Fibroblast of lung (primary cell): ENCODE measurements around the gene IDNK. TPM values are rescaled to one million over a fixed set of nuclear protein-coding genes. Genes with fewer than 3 reads are reported as not detected.
A peak's percentile ranks its signal among the peaks of the same experiment; 100 is the strongest.

ENCODE experiments used
- DNase-seq, 2 donors: peaks; one replicate each; pipeline versions ENCODE4 v3.0.0 to v3.0.0-alpha.2; 2010; ENCODE audit warnings: low read depth in 2 of 2
- H2AFZ ChIP-seq: 2 replicates; pipeline ENCODE4 v1.5.1; 2012; ENCODE audit warnings: low read length, control low read depth, inconsistent platforms
- H3K27ac ChIP-seq: 2 replicates; pipeline ENCODE4 v1.5.1; 2011; ENCODE audit warnings: low read length, control low read depth; ENCODE audit not compliant: insufficient read depth
- H3K27me3 ChIP-seq: 2 replicates; pipeline ENCODE4 v1.5.1; 2011; ENCODE audit warnings: mild to moderate bottlenecking, low read length; ENCODE audit not compliant: control insufficient read depth, insufficient read depth
- H3K36me3 ChIP-seq: 2 replicates; pipeline ENCODE4 v1.5.1; 2011; ENCODE audit warnings: low read length; ENCODE audit not compliant: control insufficient read depth, insufficient read depth
- H3K4me1 ChIP-seq: 2 replicates; pipeline ENCODE4 v1.5.1; 2011; ENCODE audit warnings: low read length; ENCODE audit not compliant: control insufficient read depth, insufficient read depth; ENCODE audit errors: extremely low read depth
- H3K4me2 ChIP-seq: 2 replicates; pipeline ENCODE4 v1.5.1; 2011; ENCODE audit warnings: low read length, control low read depth; ENCODE audit not compliant: insufficient read depth; ENCODE audit errors: extremely low read depth
- H3K4me3 ChIP-seq, 4 experiments: fragments of 200-600 bp in 1 of 4; sonication (generic) in 1 of 4; replicated peaks in 1 of 4; 2 replicates each; pipeline ENCODE4 v1.5.1; 2011 to 2016; ENCODE audit warnings: low read length in 4 of 4, low read depth in 3 of 4, mild to moderate bottlenecking in 3 of 4, control low read depth in 2 of 4, inconsistent platforms in 1 of 4, mixed read lengths in 1 of 4; ENCODE audit not compliant: insufficient read depth in 1 of 4; ENCODE audit errors: control extremely low read depth in 1 of 4
- H3K79me2 ChIP-seq: 2 replicates; pipeline ENCODE4 v1.5.1; 2012; ENCODE audit warnings: mild to moderate bottlenecking, low read length, inconsistent platforms; ENCODE audit not compliant: control insufficient read depth, insufficient read depth
- H3K9ac ChIP-seq: 2 replicates; pipeline ENCODE4 v1.5.1; 2011; ENCODE audit warnings: mild to moderate bottlenecking, low read length, control low read depth; ENCODE audit not compliant: insufficient read depth
- H3K9me3 ChIP-seq: 2 replicates; pipeline ENCODE4 v1.5.1; 2012; ENCODE audit warnings: low read depth, low read length; ENCODE audit not compliant: control insufficient read depth, insufficient read depth
- H4K20me1 ChIP-seq: 2 replicates; pipeline ENCODE4 v1.5.1; 2011; ENCODE audit warnings: low read length; ENCODE audit not compliant: control insufficient read depth, insufficient read depth; ENCODE audit errors: extremely low read depth
- CTCF ChIP-seq, 2 donors: IDR thresholded peaks in 1 of 2; conservative IDR thresholded peaks in 1 of 2; 1 replicate in 1 of 2; 2 replicates in 1 of 2; pipeline ENCODE4 v1.5.1; 2011 to 2012; ENCODE audit warnings: low read length in 2 of 2, control low read depth in 1 of 2, inconsistent platforms in 1 of 2, low read depth in 1 of 2, mild to moderate bottlenecking in 1 of 2
- EZH2 ChIP-seq: IDR thresholded peaks from 2 replicates; pipeline ENCODE4 v1.5.1; 2012; ENCODE audit warnings: low read length, control low read depth, mild to moderate bottlenecking; ENCODE audit errors: missing control alignments
- polyA minus RNA-seq: library from RNA; depleted of rRNA, polyadenylated mRNA; stranded (reverse); fragments of >200 nt; gene quantifications from 2 replicates; pipeline ENCODE4 v1.2.3, GENCODE V29; 2011; ENCODE audit warnings: low replicate concordance
- polyA plus RNA-seq, 2 donors: library from polyadenylated mRNA; depleted of rRNA in 1 of 2; stranded (reverse) in 1 of 2; unstranded in 1 of 2; fragments of >200 nt; gene quantifications; 2 replicates each; pipeline ENCODE4 v1.2.1, GENCODE V29; 2011 to 2012; ENCODE audit warnings: missing spikeins in 1 of 2
- total RNA-seq: library from RNA; depleted of rRNA; stranded (reverse); fragments of >200 nt; gene quantifications from 2 replicates; pipeline ENCODE4 v1.2.1, GENCODE V29; 2014

Gene IDNK
- total RNA-seq (5.9 and 7.8 TPM in 2 replicates), polyA plus RNA-seq (4.5 and 7.0 TPM in 2 replicates), polyA minus RNA-seq (1.5 TPM in 1 of 2 replicates, not detected in the other)
- polyA plus RNA-seq (2012), result 4.6 and 7.6 TPM in 2 replicates

- Histone ChIP-seq H3K79me2 (no peaks in the 10 kb centered on the region), H3K9ac (peak within 1 kb of the TSS; percentile 85), H3K4me3 (peak within 1 kb of the TSS; percentile 59 to 79 (median 71)), H4K20me1 (no peaks in the 10 kb centered on the region), H3K27me3 (no peaks in the 10 kb centered on the region), H3K4me1 (peaks cover 3% of the 10 kb centered on the region), H3K27ac (peak within 1 kb of the TSS; percentile 64), H2AFZ (peak within 1 kb of the TSS; percentile 77), H3K9me3 (no peaks in the 10 kb centered on the region), H3K36me3 (no peaks in the 10 kb centered on the region), H3K4me2 (peak within 1 kb of the TSS; percentile 93)
- no peak for TF ChIP-seq EZH2
- TF ChIP-seq CTCF (conservative IDR thresholded peaks at IDR 0.05 in 1 of 2, IDR thresholded peaks at IDR 0.05 in 1 of 2; ENCODE audit: low read depth in 1 of 2, low read length in 2 of 2), result no peak
- DNase-seq, result peak; percentile 51 to 52
Measured at GRCh38 chr9:83622939-83623678, at the start of gene IDNK. TSS of gene IDNK (plus strand) at chr9:83623143. CDS start at chr9:83623172, 29 bp downstream.

GRCh38 chr9:83574482-83574881 lies 48.5 kb upstream of the IDNK start:
- no peak for DNase-seq
- H4K20me1 ChIP-seq, result no peaks in the 10 kb centered on the region
- H3K79me2 ChIP-seq, result no peaks in the 10 kb centered on the region
- no peaks in the 10 kb centered on the region for H3K36me3 ChIP-seq
- H2AFZ ChIP-seq, result no peak overlapping the region
- TF ChIP-seq EZH2, result no peak
- TF ChIP-seq CTCF (conservative IDR thresholded peaks at IDR 0.05 in 1 of 2, IDR thresholded peaks at IDR 0.05 in 1 of 2; ENCODE audit: low read depth in 1 of 2, low read length in 2 of 2), result no peak
- no peaks in the 10 kb centered on the region for H3K27me3 ChIP-seq
- H3K4me3 ChIP-seq, result no peak overlapping the region
- H3K9me3 ChIP-seq, result no peaks in the 10 kb centered on the region
- H3K9ac ChIP-seq, result no peak overlapping the region
- H3K4me1 ChIP-seq, result no peaks in the 10 kb centered on the region
- H3K27ac ChIP-seq, result no peak overlapping the region
- no peak overlapping the region for H3K4me2 ChIP-seq

- H3K79me2 ChIP-seq, result no peaks in the 10 kb centered on the region
- H3K27me3 ChIP-seq, result no peaks in the 10 kb centered on the region
- no peak overlapping the region for H3K4me3 ChIP-seq
- no peak overlapping the region for H2AFZ ChIP-seq
- H4K20me1 ChIP-seq, result no peaks in the 10 kb centered on the region
- TF ChIP-seq CTCF (conservative IDR thresholded peaks at IDR 0.05 in 1 of 2, IDR thresholded peaks at IDR 0.05 in 1 of 2; ENCODE audit: low read depth in 1 of 2, low read length in 2 of 2) (no peak), EZH2 (no peak)
- H3K36me3 ChIP-seq, result no peaks in the 10 kb centered on the region
- H3K4me2 ChIP-seq, result no peak overlapping the region
- no peak overlapping the region for H3K9ac ChIP-seq
- H3K4me1 ChIP-seq, result no peaks in the 10 kb centered on the region
- peak; percentile 37 to 49 for DNase-seq
- H3K9me3 ChIP-seq, result no peaks in the 10 kb centered on the region
- H3K27ac ChIP-seq, result no peak overlapping the region
Measured at GRCh38 chr9:83582029-83582428, 40.9 kb upstream of the IDNK start.
